GM04503 (cell line): ENCODE measurements around the gene PTH2.
"Not testable (repeated sequence)": the region's sequence is repeated elsewhere in the genome, so short reads cannot be mapped to it uniquely, and the experiment has no call there.

Experiments used
- DNase-seq: peaks from one replicate; pipeline ENCODE4 v3.0.0-alpha.2; 2012; ENCODE audit warnings: low read depth

Gene PTH2

GRCh38 chr19:49447485-49448431 lies 24.5 kb upstream of the PTH2 start:
- no peak for DNase-seq

GRCh38 chr19:49445997-49446396 lies 22.8 kb upstream of the PTH2 start:
- DNase-seq: no peak

DNA sequence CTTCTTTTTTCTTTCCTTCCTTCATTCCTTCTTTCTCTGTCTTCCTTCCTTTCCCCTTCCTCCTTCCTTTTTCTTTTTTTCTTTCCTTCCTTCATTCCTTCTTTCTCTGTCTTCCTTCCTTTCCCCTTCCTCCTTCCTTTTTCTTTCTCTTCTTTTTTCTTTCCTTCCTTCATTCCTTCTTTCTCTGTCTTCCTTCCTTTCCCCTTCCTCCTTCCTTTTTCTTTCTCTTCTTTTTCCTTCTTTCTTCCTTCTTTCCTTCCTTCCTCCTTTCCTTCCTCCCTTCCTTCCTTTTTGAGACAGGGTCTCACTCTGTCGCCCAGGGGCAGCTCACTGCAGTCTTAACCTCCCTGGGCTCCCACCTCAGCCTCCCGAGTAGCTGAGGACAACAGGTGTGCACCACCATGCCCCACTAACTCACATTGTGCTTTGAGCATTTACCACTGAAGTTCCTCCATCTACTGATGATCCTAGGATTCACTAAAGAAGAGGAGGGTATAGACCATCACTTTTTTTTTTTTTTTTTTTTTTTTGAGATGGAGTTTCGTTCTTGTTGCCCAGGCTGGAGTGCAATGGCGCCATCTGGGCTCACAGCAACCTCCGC lies 21.0 kb upstream of the PTH2 start:
- DNase-seq: not testable (repeated sequence)

- DNase-seq: peak; percentile 67
Measured at GRCh38 chr19:49443366-49444099, 20.3 kb upstream of the PTH2 start.

GRCh38 chr19:49442771-49443365 lies 19.6 kb upstream of the PTH2 start:
- DNase-seq: peak; percentile 47

DNA sequence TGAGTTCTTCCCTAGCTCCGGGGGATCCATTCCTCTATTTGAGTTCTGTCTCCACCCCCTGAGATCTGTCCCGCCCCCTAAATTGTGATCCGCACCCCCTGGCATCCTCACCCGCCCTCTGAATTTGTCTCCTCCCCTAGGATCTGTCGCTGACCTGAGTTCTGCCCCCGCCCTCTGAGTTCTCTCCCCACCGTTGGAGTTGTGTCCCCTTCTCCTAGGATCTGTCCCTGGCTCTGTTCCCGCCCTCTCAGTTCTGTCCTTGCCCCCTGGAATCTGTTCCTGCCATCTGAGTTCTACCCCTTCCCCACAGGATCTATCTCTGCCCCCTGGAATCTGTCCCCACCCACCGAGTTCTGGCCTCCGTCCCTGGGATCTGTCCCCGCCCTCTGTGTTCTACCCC lies 19.1 kb upstream of the PTH2 start:
- no peak for DNase-seq

DNA sequence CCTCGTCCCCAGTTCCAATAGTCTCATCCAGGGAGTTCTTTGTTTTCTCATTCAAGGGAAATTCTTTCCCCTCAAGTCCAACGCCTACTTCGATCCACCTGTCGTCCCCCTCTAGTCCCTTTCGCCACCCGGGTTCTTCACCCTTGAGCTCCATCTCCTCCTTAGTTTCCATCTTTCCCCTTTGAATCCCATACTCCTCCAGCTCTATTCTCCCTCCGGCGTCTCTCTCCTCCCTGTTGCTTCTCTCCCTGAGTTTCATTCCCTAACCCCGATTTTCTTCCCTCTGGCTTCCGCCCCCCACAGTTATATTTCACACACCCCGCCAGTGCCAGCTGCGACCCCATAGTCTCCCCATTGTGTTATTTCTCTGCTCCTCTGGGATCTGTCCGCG lies 18.7 kb upstream of the PTH2 start:
- no peak for DNase-seq

GRCh38 chr19:49441210-49441959 lies 18.1 kb upstream of the PTH2 start, which contains the start of gene SLC17A7:
TSS of gene SLC17A7 (minus strand) at chr19:49441527. CDS start at chr19:49441379, 148 bp downstream.
- no peak for DNase-seq

GRCh38 chr19:49440439-49441209 lies 17.4 kb upstream of the PTH2 start:
- no peak for DNase-seq

GRCh38 chr19:49439836-49440235 lies 16.6 kb upstream of the PTH2 start:
- no peak for DNase-seq

DNA sequence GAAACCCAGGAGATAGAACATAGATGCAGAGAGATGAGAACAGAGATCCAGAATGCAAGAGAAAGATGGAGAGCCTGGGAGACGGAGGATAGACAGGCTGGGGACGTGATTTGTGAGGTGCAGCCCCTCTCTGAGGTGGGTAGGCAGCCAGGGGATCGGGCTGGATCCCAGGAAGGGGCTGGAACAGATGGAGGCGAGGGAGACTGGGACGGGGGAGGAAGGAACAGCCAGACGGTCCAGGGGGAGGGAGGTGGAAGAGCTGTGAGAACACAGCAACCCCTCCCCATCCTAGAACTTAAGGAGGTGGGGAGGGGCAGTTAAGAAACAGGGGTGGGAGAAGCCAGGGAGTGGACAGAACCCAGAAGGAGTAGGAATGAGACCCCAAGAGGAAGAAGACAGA lies 15.0 kb upstream of the PTH2 start:
- no peak for DNase-seq

- no peak for DNase-seq
Measured at GRCh38 chr19:49437231-49437630, 14.0 kb upstream of the PTH2 start.

- DNase-seq: no peak
Measured at GRCh38 chr19:49436381-49437017, 13.3 kb upstream of the PTH2 start.

GRCh38 chr19:49435670-49436069 lies 12.4 kb upstream of the PTH2 start:
- no peak for DNase-seq

DNA sequence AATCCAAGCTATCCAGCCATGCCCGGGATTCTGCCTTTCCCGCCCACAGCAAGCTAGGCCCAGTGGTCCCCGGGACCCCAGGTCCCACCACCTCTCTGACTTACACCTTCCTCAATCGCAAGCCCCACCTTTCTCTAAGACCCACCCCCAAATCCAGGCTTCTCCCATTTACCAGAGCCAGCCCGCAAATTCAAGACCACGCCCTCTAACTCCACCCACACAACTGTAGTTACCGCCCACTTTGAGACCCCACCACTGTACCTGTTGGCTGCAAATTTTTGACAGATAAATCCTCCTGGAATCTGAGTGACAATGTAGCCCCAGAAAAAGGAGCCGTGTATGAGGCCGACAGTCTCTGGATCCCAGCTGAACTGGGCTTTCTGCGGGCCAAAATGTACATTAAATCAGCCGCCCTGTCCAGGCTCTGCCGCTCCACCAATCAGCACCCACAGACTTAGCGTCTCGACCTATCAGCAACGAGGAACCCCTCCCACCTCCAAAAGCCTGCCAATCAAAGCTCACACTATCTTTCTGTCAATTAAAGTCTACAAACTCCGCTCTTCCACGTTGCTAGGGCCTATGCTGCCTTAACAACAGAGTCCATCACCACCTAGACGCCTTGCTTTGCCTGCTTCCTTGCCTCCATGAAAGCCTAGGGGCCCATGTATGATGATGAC lies 11.8 kb upstream of the PTH2 start:
- no peak for DNase-seq

- no peak for DNase-seq
Measured at GRCh38 chr19:49433240-49433901, 10.1 kb upstream of the PTH2 start.

GRCh38 chr19:49432141-49433073 lies 9.2 kb upstream of the PTH2 start:
- no peak for DNase-seq

- no peak for DNase-seq
Measured at GRCh38 chr19:49431330-49431749, 8.1 kb upstream of the PTH2 start.
